ENCODE data around the gene ASAP2. TPM values are rescaled to one million over a fixed set of nuclear protein-coding genes. Genes with fewer than 3 reads are reported as not detected.

Gene ASAP2
- total RNA-seq, 2 experiments from 2014 or later, result 0.21 to 0.26 TPM

DNA sequence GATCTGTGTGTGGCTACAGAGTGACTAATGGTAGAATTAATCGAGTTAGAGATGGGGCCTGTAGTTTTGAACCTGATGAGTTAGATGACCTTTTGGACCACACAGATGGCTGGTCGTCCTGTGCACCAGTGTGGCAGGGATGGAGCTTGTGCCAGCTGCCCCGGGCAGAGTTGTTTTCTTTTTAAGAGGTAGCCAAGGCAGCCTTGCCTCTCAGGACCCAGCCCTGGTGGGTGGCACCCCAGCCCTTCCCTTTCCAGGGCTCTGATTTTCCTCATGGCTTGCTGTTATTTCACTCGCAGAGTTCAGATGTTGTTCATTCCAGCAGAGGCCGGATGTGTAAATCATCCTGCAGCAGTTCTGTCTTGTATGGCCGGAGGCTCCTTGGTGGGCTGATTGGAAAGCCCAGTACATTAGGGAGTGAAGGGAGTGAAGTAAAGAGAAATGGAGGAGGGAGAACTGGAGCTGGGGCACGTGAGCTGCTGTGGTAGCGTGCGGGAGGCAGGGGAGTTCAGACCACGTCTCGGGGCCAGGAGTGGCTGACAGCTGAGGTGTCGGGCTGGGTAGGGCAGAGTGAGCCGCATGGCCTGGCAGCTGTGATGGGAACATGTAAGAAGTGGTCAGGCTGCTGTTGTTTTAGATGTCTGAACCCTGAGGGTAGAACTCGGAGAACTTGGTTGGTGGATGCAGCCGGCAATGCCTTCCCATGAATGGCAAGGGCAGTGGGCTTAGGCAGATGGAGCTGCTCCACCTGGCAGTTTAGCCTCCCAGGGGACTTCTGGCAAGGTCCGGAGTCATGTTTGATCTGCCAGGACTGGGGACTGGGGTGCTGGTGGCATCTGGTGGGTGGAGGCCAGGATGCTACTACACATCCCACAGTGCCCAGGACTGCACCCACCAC, 28.8 kb downstream of the ASAP2 start:
- H3K4me1 Mint-ChIP-seq, result no peaks in the 10 kb centered on the region
- H3K4me3 Mint-ChIP-seq, result no peak overlapping the region
- ChIA-PET POLR2A (no interaction called here), CTCF (no interaction called here)
- no peaks in the 10 kb centered on the region for H3K9me3 Mint-ChIP-seq (ENCODE audit: low read depth)
- intact Hi-C loops (cut with DNase I, micrococcal nuclease), result no loop called here
- ATAC-seq, result no peak
- no peak overlapping the region for H3K27ac Mint-ChIP-seq
- H3K27me3 Mint-ChIP-seq, result peaks cover 15% of the 10 kb centered on the region
- no peaks in the 10 kb centered on the region for H3K36me3 Mint-ChIP-seq (ENCODE audit: low read depth)
- no peak for DNase-seq

DNA sequence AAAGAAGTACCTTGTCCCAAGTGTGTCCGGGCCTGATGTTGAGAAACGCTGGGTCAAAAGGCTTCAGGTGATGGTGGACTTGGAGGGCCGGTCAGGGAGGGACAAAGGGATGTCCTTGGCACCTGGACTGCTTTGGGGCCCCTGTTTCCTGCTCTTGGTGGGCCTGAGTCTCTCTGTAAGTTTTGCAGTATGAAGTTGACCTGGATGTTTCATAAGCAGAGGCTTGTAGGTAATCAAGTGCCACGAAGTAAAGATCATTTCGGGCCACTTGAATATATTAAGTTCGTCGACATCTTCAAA, 29.4 kb downstream of the ASAP2 start:
- ChIA-PET POLR2A (no interaction called here), CTCF (no interaction called here)
- Mint-ChIP-seq H3K36me3 (ENCODE audit: low read depth) (no peaks in the 10 kb centered on the region), H3K27me3 (peaks cover 15% of the 10 kb centered on the region), H3K4me1 (no peaks in the 10 kb centered on the region), H3K9me3 (ENCODE audit: low read depth) (no peaks in the 10 kb centered on the region), H3K27ac (no peak overlapping the region), H3K4me3 (no peak overlapping the region)
- intact Hi-C loops (cut with DNase I, micrococcal nuclease), result no loop called here
- no peak for DNase-seq
- no peak for ATAC-seq

DNA sequence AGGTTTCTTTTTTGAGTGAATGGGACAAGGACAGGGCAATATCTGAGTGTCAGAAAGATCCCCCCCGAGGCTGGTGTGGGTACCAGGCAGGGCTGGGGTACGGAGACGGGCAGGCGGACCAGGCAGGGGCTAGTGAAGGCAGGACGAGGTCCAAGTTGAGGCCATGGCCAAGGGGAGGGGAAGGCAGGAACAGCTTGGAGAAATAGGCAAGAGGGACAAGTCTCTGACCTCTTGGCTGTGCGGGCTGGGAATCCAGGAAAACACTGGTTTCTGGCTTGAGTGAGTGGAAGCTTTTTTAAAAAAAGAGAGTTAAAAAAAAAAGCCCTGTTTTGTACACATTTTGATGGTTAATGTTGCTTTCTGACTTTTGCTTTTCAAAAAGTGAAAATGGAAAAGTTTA, 30.3 kb downstream of the ASAP2 start:
- DNase-seq (no peak), ATAC-seq (no peak)
- ChIA-PET CTCF (no interaction called here), POLR2A (no interaction called here)
- Mint-ChIP-seq H3K9me3 (ENCODE audit: low read depth) (no peaks in the 10 kb centered on the region), H3K27me3 (peaks cover 12% of the 10 kb centered on the region), H3K27ac (no peak overlapping the region), H3K4me1 (no peaks in the 10 kb centered on the region), H3K36me3 (ENCODE audit: low read depth) (no peaks in the 10 kb centered on the region), H3K4me3 (no peak overlapping the region)
- intact Hi-C loops (cut with DNase I, micrococcal nuclease), result no loop called here

DNA sequence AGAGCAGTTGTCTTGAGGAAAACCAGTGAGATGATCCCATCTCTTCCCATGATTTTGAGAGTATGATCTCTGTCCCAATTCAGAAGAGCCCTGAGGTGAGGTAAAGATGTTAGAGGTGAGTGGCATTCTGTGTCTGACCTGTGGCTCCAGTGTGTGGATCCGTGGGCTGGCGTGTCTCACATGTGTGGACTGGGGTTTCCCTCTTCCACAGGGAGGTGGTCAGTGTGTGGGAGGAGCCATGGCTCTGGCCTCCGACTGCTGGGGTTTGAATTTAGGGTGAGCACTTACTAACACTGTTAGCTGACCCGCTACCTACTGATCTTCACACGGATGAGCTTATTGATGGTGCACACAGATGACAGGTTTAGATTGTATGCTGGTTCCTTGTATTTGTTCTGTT, 31.2 kb downstream of the ASAP2 start:
- no peak overlapping the region for H3K27ac Mint-ChIP-seq
- ChIA-PET POLR2A (no interaction called here), CTCF (no interaction called here)

DNA sequence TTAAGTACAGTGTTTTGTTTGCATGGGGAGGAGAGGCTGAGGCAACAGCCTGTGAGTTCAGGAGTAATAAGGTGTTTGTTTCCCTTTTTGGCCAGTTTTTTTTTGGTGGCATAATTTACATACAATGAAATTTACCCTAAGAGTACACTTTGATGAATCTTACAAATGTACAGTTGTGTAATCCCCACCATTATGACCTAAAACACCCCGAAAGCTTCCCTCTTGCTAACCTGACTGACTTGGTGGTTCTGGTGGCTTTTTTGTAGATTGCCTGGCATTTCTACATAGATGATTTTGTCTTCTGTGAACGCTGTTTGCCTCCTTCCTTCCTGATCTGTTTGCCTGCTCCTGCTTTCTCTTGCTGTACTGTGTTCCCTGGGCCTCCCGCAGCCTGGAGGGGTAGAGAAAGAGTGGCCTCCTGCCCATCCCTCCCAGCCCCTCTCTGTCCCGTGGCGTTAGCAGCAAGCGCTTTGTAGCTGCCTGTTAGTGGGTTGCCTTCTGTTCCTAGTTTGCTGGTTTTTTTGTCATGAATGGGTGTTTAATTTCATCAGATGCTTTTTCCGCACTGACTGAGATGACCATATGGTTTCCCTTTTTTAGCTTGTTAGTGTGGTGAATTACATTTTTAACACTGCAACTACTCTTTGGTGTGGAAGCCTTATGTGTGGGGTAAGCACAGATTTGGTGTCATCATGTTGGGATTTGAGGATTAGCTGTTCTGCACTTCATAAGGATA, 32.1 kb downstream of the ASAP2 start:
- CTCF ChIA-PET, result no interaction called here
- Mint-ChIP-seq H3K36me3 (ENCODE audit: low read depth) (no peaks in the 10 kb centered on the region), H3K27ac (no peak overlapping the region), H3K27me3 (peaks cover 2% of the 10 kb centered on the region), H3K9me3 (ENCODE audit: low read depth) (no peaks in the 10 kb centered on the region), H3K4me1 (no peaks in the 10 kb centered on the region), H3K4me3 (no peak overlapping the region)
- no peak for ATAC-seq
- intact Hi-C loops (cut with DNase I, micrococcal nuclease), result no loop called here
- no peak for DNase-seq
- POLR2A ChIA-PET, result no interaction called here

More for the DNA sequence above, 31.2 kb downstream of the ASAP2 start:
- no peak overlapping the region for H3K4me3 Mint-ChIP-seq
- no peaks in the 10 kb centered on the region for H3K4me1 Mint-ChIP-seq
- H3K9me3 Mint-ChIP-seq (ENCODE audit: low read depth), result no peaks in the 10 kb centered on the region
- intact Hi-C loops (cut with DNase I, micrococcal nuclease), result no loop called here
- ATAC-seq, result no peak
- no peak for DNase-seq
- H3K36me3 Mint-ChIP-seq (ENCODE audit: low read depth), result no peaks in the 10 kb centered on the region
- H3K27me3 Mint-ChIP-seq, result peaks cover 4% of the 10 kb centered on the region

DNA sequence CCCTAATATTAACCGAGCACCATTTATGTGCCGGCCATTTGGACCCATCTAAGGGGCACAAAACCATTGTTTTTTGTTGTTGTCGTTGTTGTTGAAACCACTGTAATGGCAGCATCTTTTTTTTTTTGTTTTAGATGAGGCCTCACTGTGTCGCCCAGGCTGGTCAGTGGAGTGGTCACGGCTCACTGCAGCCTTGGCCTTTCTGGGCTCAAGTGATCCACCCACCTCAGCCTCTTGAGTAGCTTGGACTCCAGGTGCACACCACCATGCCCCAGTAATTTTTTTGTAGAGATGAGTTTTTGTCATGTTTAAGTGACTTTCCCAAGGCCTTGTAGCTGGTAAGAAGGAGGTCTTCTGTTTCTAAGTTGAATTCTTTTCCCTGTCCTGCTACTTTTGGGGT, 33.0 kb downstream of the ASAP2 start:
- no peaks in the 10 kb centered on the region for H3K9me3 Mint-ChIP-seq (ENCODE audit: low read depth)
- POLR2A ChIA-PET, result no interaction called here

DNA sequence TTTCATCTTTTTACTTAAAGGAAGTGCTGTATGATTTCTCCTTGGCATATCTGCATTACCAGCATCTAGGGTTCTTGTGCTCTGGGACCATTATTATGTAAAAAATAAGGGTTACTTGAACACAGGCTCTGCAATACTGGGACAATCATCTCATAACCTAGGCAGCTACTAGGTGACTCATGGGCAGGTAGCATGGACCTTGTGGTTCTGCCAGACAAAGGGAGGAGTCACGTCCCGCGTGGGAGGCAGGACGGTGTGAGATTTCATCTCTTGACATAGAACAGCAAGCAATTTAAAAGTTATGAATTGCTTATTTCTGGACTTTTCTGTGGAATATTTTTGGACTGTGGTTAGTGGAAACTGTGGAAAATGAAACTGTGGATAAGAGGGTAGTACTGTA, 34.1 kb downstream of the ASAP2 start:
- Mint-ChIP-seq H3K4me3 (no peak overlapping the region), H3K4me1 (no peaks in the 10 kb centered on the region), H3K36me3 (ENCODE audit: low read depth) (no peaks in the 10 kb centered on the region), H3K27me3 (peaks cover 2% of the 10 kb centered on the region), H3K9me3 (ENCODE audit: low read depth) (no peaks in the 10 kb centered on the region), H3K27ac (no peak overlapping the region)
- ChIA-PET POLR2A (no interaction called here), CTCF (interaction anchor here (0.9 kb wide), 1 partner anchor 15 kb away, joined by 5 read pairs; no protein-coding TSS in a partner anchor)
- intact Hi-C loops (cut with DNase I, micrococcal nuclease), result no loop called here
- ATAC-seq (no peak), DNase-seq (peak; percentile 45)

More for the DNA sequence above, 33.0 kb downstream of the ASAP2 start:
- ATAC-seq (no peak), DNase-seq (no peak)
- intact Hi-C loops (cut with DNase I, micrococcal nuclease), result no loop called here
- no peaks in the 10 kb centered on the region for H3K36me3 Mint-ChIP-seq (ENCODE audit: low read depth)
- CTCF ChIA-PET, result no interaction called here
- no peak overlapping the region for H3K27ac Mint-ChIP-seq
- H3K27me3 Mint-ChIP-seq, result peaks cover 2% of the 10 kb centered on the region
- H3K4me3 Mint-ChIP-seq, result no peak overlapping the region
- H3K4me1 Mint-ChIP-seq, result no peaks in the 10 kb centered on the region

DNA sequence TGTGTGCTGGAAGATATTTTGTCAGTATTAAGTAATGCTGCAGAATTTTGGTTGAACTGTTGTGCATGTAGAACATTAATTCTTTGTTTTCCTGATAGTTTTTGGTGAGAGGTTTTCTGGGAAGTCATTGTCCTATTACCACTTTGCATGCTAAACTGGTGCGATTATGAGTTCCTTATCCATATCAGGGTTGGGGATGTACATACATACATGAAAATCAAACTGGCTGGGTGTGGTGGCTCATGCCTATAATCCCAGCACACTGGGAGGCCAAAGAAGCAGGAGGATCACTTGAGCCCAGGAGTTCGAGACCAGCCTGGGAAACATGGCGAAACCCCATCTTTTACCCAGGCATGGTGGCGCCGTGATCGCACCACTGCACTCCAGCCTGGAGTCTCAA, 34.6 kb downstream of the ASAP2 start:
- ChIA-PET POLR2A (no interaction called here), CTCF (interaction anchor here (0.7 to 0.9 kb wide), 2 partner anchors 15 to 816 kb away, joined by 5 read pairs; no protein-coding TSS in a partner anchor)
- no peaks in the 10 kb centered on the region for H3K9me3 Mint-ChIP-seq (ENCODE audit: low read depth)
- H3K4me1 Mint-ChIP-seq, result no peaks in the 10 kb centered on the region
- no peaks in the 10 kb centered on the region for H3K36me3 Mint-ChIP-seq (ENCODE audit: low read depth)
- intact Hi-C loops (cut with DNase I, micrococcal nuclease), result no loop called here
- no peak overlapping the region for H3K4me3 Mint-ChIP-seq
- DNase-seq (no peak), ATAC-seq (no peak)
- H3K27ac Mint-ChIP-seq, result no peak overlapping the region
- peaks cover 2% of the 10 kb centered on the region for H3K27me3 Mint-ChIP-seq

DNA sequence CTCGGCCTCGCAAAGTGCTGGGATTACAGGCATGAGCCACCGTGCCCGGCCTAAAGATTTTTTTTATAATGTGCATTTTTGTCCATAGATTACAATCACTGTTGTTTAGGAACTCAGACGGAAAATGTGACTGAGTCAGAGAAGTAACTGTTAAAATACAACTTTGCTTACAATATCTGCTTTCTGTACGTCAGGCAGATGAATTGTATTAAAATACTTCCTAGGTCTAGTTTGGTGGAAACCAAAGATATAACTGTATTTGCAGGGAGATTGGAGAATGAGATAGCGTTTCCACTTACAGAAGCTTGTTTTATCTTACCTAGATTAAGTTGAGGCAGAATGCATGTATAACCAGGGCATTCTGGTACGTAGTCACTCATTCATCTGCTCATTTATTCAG, 36.7 kb downstream of the ASAP2 start:
- POLR2A ChIA-PET, result no interaction called here
- CTCF ChIA-PET, result interaction anchor here (0.9 kb wide), 1 partner anchor 104 kb away, joined by 5 read pairs; no protein-coding TSS in a partner anchor
- Mint-ChIP-seq H3K4me3 (no peak overlapping the region), H3K36me3 (ENCODE audit: low read depth) (no peaks in the 10 kb centered on the region), H3K9me3 (ENCODE audit: low read depth) (no peaks in the 10 kb centered on the region), H3K27ac (no peak overlapping the region), H3K4me1 (no peaks in the 10 kb centered on the region), H3K27me3 (no peaks in the 10 kb centered on the region)
- DNase-seq (no peak), ATAC-seq (no peak)
- intact Hi-C loops (cut with DNase I, micrococcal nuclease), result no loop called here

DNA sequence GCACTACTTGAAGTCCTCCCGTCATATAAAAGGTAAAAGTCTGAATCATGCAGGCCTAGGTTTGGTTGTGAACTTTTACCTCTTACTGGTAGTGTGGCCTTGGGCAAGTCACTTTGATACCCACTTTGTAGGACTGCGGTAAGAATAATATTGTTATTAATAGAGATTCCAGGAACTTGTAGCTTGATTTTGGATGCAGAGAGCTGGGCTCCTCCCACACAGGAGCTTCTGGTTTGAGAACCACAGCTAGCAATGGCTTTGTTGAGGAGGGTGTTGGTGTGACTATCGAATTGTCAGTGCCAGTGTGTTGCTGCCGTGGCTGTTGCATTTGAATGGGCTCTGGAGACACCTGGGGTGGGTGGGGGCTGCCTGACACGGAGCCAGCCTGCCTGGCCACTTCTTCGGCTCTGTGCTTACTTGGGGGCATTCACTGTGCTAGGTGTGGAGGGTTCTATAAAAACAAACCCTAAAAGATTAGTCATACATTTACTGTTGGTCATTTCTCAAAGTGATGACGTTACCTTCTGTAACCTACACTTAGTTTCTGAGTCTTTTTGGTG, 38.5 kb downstream of the ASAP2 start:
- CTCF ChIA-PET, result interaction anchor here (0.6 to 0.7 kb wide), 2 partner anchors 41 to 159 kb away, joined by 3 to 5 read pairs; no protein-coding TSS in a partner anchor
- DNase-seq, result peak; percentile 20
- no peaks in the 10 kb centered on the region for H3K9me3 Mint-ChIP-seq (ENCODE audit: low read depth)
- no peaks in the 10 kb centered on the region for H3K27me3 Mint-ChIP-seq
- no peaks in the 10 kb centered on the region for H3K36me3 Mint-ChIP-seq (ENCODE audit: low read depth)
- no peak overlapping the region for H3K27ac Mint-ChIP-seq
- intact Hi-C loops (cut with DNase I, micrococcal nuclease), result no loop called here
- no peak overlapping the region for H3K4me3 Mint-ChIP-seq
- peak; percentile 76 for ATAC-seq
- H3K4me1 Mint-ChIP-seq, result no peaks in the 10 kb centered on the region
- POLR2A ChIA-PET, result no interaction called here

DNA sequence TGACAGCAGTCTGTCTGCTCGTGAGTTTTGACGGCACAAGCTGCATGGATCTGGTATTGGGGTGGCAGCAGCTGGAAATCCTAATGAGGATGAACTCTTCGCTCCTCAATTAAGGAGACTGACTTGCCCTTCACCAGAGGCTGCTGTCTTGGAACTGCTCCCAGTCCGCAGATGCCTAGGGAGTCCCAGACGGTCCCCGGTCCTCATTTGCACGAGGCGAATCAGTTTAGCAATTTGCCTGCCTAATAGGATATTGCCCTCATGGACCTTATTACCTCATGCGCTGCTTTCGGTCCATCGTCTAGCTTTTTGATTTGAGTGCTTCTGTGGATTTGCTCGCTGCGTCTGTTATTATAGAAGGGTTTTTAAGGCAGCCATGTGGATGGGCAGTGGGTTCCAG, 40.6 kb downstream of the ASAP2 start:
- intact Hi-C loops (cut with DNase I, micrococcal nuclease), result no loop called here
- ATAC-seq (no peak), DNase-seq (no peak)
- ChIA-PET POLR2A (no interaction called here), CTCF (no interaction called here)
- H3K27me3 Mint-ChIP-seq, result no peaks in the 10 kb centered on the region
- H3K27ac Mint-ChIP-seq, result no peak overlapping the region
- no peak overlapping the region for H3K4me3 Mint-ChIP-seq
- no peaks in the 10 kb centered on the region for H3K4me1 Mint-ChIP-seq
- no peaks in the 10 kb centered on the region for H3K9me3 Mint-ChIP-seq (ENCODE audit: low read depth)
- no peaks in the 10 kb centered on the region for H3K36me3 Mint-ChIP-seq (ENCODE audit: low read depth)

DNA sequence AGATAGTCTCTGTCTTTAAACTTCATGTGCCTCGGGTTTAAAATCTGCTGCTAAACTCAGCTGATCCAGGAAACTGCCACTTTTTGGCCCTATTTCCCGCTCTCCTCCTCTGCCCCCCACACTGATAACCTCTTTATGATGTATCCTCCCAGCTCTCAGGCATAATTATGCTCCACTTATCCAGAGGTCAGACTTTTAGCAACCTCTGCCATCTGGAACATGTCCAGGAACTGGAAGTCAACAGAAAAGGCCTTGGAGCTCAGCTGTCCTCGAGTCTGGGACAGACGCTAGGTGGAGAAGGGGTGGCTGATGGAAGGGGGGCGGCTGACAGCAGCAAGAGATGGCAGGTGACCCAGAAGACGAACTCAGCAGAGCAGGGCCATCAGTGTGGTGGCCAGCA, 41.2 kb downstream of the ASAP2 start:
- Mint-ChIP-seq H3K27ac (no peak overlapping the region), H3K4me3 (no peak overlapping the region), H3K27me3 (no peaks in the 10 kb centered on the region), H3K36me3 (ENCODE audit: low read depth) (no peaks in the 10 kb centered on the region), H3K4me1 (no peaks in the 10 kb centered on the region), H3K9me3 (ENCODE audit: low read depth) (no peaks in the 10 kb centered on the region)
- DNase-seq (no peak), ATAC-seq (no peak)
- ChIA-PET CTCF (no interaction called here), POLR2A (no interaction called here)
- intact Hi-C loops (cut with DNase I, micrococcal nuclease), result no loop called here
